Activated naive CD4-positive, alpha-beta T cell treated with anti-CD3 and anti-CD28 coated beads for 36 hours (primary cell): ENCODE data around the gene MYH7B. TPM values are rescaled to one million over a fixed set of nuclear protein-coding genes. Genes with fewer than 3 reads are reported as not detected.

ENCODE experiments used
- microRNA-seq: library from miRNA; unstranded; fragments of <30 nt; microRNA quantifications from one replicate; pipeline ENCODE4 v1.2.0, GENCODE V29; 2022; ENCODE audit warnings: borderline microRNAs expressed, borderline replicate concordance
- total RNA-seq, 2 experiments: library from RNA; stranded (reverse); gene quantifications; one replicate each; pipeline ENCODE4 v1.2.3, GENCODE V29; 2021

MYH7B gene
- total RNA-seq, 2 experiments from 2014 or later = 0.20 to 0.86 TPM

Small RNA genes within 50 kb of the gene (microRNA-seq; reads per million reads assigned to microRNA genes)
- gene MIR499A = not detected
- gene MIR499B = not detected

Other genes with a start within 250 kb of the MYH7B start
- 10 to 100 TPM; 13.9 to 14.1 TPM for gene NCOA6, start 130.2 kb upstream of the MYH7B start, total RNA-seq
- 10 to 100 TPM; 14.8 to 15.0 TPM for gene GGT7, start 83.0 kb upstream of the MYH7B start, total RNA-seq
- 10 to 100 TPM; 71.3 to 73.6 TPM for gene ACSS2, start 79.3 kb upstream of the MYH7B start, total RNA-seq
- 10 to 100 TPM; 84.3 to 86.0 TPM for gene GSS, start 62 bp upstream of the MYH7B start, total RNA-seq
- gene TRPC4AP, start 136.9 kb downstream of the MYH7B start, total RNA-seq = 10 to 100 TPM; 49.6 to 51.7 TPM
- 10 to 100 TPM; 15.5 to 15.8 TPM for gene EDEM2, start 191.5 kb downstream of the MYH7B start, total RNA-seq
- gene PROCR, start 216.2 kb downstream of the MYH7B start, total RNA-seq = 1 to 10 TPM; 1.5 to 1.7 TPM